OCI-LY1 (cell line): ENCODE results near the gene HEBP2.

Source experiments
- H2AFZ ChIP-seq: fragments of 200-600 bp; sonication (generic), shearing (Covaris generic); 2 replicates; pipeline ENCODE4 v1.6.0; 2014; ENCODE audit warnings: antibody characterized with exemption, mild to moderate bottlenecking, low read length
- H3F3A ChIP-seq: fragments of 200-600 bp; sonication (generic), shearing (Covaris generic); 2 replicates; pipeline ENCODE4 v1.6.0; 2014; ENCODE audit warnings: mild to moderate bottlenecking, antibody characterized with exemption, low read length, moderate library complexity; ENCODE audit not compliant: insufficient read depth
- H3K27ac ChIP-seq: fragments of 200-600 bp; sonication (generic); 2 replicates; pipeline ENCODE4 v1.5.1; 2014; ENCODE audit warnings: low read length, mixed run types, mild to moderate bottlenecking, low read depth; ENCODE audit not compliant: poor library complexity, severe bottlenecking
- H3K27me3 ChIP-seq: fragments of 200-600 bp; sonication (generic); 2 replicates; pipeline ENCODE4 v1.6.0; 2014; ENCODE audit warnings: antibody characterized with exemption, mild to moderate bottlenecking, low read length, moderate library complexity; ENCODE audit not compliant: insufficient read depth
- H3K36me3 ChIP-seq: fragments of 200-600 bp; sonication (generic); 2 replicates; pipeline ENCODE4 v1.6.1; 2014; ENCODE audit warnings: mild to moderate bottlenecking, antibody characterized with exemption, low read length, moderate library complexity, mixed read lengths; ENCODE audit not compliant: insufficient read depth
- H3K4me1 ChIP-seq: fragments of 200-600 bp; sonication (generic); 2 replicates; pipeline ENCODE4 v1.5.1; 2014; ENCODE audit warnings: mild to moderate bottlenecking, low read length, moderate library complexity; ENCODE audit not compliant: insufficient read depth, severe bottlenecking
- H3K4me2 ChIP-seq: fragments of 200-600 bp; sonication (generic), shearing (Covaris generic); 2 replicates; pipeline ENCODE4 v1.6.1; 2014; ENCODE audit warnings: low read length
- H3K4me3 ChIP-seq: fragments of 200-600 bp; sonication (generic); 2 replicates; pipeline ENCODE4 v1.5.1; 2014; ENCODE audit warnings: low read length, low read depth, mild to moderate bottlenecking, mixed read lengths; ENCODE audit not compliant: poor library complexity, severe bottlenecking
- H3K79me2 ChIP-seq: fragments of 200-600 bp; shearing (Covaris generic); 2 replicates; pipeline ENCODE4 v1.6.1; 2016; ENCODE audit warnings: mixed run types, low read length, mixed read lengths; ENCODE audit not compliant: insufficient read depth
- H3K9ac ChIP-seq: fragments of 200-600 bp; sonication (generic), shearing (Covaris generic); 2 replicates; pipeline ENCODE4 v1.6.1; 2014; ENCODE audit warnings: mild to moderate bottlenecking, low read length, mixed read lengths
- H3K9me2 ChIP-seq: fragments of 200-600 bp; sonication (generic), shearing (Covaris generic); 2 replicates; pipeline ENCODE4 v1.6.1; 2014; ENCODE audit warnings: low read depth, mild to moderate bottlenecking, low read length, mixed read lengths
- H3K9me3 ChIP-seq: fragments of 200-600 bp; shearing (Covaris generic); 2 replicates; pipeline ENCODE4 v1.6.1; 2014; ENCODE audit warnings: low read length, mixed read lengths
- H4K20me1 ChIP-seq: fragments of 200-600 bp; sonication (generic), shearing (Covaris generic); 2 replicates; pipeline ENCODE4 v1.6.0; 2016; ENCODE audit warnings: mild to moderate bottlenecking, low read length; ENCODE audit not compliant: insufficient read depth
- EZH2 ChIP-seq: fragments of 200-600 bp; sonication (generic), shearing (Covaris generic); IDR thresholded peaks from 2 replicates; pipeline ENCODE4 v1.8.0; 2017; ENCODE audit warnings: borderline replicate concordance, mixed run types, mild to moderate bottlenecking, antibody characterized with exemption, low read length, moderate library complexity, mixed read lengths
- TF ChIP-seq, protein P1 (sequence below): fragments of 200-600 bp; sonication (generic), shearing (Covaris generic); IDR thresholded peaks from 2 replicates; pipeline ENCODE4 v1.5.1; 2017; ENCODE audit warnings: mild to moderate bottlenecking, antibody characterized with exemption, low read length, moderate library complexity, mixed read lengths

The HEBP2 gene

DNA sequence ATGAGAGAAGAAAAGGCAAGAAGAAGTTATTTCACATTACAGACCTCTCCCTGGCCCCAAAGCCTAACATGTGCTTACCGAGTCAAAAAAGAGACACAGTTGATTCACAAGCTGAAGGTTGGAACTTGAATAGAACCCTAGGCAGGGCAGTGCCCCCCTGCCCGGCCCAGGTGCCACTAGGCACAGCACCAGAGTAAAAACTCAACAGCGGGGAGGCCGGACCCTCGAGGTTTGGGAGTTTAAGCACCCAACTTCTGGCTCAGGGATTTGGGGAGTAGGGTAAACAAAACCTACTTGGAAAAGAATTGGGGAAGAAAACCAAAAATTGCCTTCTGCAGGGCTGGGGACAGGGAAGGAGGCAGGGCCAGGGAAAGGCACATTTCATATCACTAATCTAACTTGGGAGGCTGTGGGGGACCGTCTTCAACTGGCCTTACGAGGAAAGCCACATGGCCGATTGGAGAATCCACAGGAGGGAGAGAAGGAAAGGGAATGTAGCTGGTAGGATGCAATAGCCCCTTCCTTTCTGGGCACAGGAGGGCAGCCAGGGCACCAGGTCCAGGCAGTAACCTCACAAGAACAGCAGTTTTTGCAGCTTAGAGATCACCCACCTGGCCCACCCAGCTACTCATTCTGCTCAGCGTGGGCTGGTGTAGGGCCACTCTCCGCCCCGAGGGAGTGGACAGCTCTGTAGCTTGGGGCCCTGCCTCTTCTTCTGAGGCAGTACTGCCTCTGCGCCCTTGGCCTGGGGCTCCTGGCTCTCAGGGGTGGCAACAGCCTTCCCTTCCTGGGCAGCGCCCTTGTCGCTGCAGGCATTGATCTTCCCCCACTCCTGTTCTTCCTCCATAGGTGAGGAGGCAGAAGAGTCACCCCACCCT is 1.8 kb upstream of the HEBP2 start:
- Histone ChIP-seq H4K20me1 (no peaks in the 10 kb centered on the region), H3K9me3 (no peaks in the 10 kb centered on the region), H3K4me3 (no peak overlapping the region), H3K4me1 (peaks cover 23% of the 10 kb centered on the region), H3K27me3 (no peaks in the 10 kb centered on the region), H3K9ac (no peak overlapping the region), H3K36me3 (peaks cover 16% of the 10 kb centered on the region; the same call in 1 of the 2 replicates), H3K27ac (no peak overlapping the region), H3K9me2 (no peaks in the 10 kb centered on the region), H2AFZ (no peak overlapping the region), H3K4me2 (no peak overlapping the region), H3K79me2 (no peaks in the 10 kb centered on the region), H3F3A (no peaks in the 10 kb centered on the region)
- TF ChIP-seq, protein P1, sequence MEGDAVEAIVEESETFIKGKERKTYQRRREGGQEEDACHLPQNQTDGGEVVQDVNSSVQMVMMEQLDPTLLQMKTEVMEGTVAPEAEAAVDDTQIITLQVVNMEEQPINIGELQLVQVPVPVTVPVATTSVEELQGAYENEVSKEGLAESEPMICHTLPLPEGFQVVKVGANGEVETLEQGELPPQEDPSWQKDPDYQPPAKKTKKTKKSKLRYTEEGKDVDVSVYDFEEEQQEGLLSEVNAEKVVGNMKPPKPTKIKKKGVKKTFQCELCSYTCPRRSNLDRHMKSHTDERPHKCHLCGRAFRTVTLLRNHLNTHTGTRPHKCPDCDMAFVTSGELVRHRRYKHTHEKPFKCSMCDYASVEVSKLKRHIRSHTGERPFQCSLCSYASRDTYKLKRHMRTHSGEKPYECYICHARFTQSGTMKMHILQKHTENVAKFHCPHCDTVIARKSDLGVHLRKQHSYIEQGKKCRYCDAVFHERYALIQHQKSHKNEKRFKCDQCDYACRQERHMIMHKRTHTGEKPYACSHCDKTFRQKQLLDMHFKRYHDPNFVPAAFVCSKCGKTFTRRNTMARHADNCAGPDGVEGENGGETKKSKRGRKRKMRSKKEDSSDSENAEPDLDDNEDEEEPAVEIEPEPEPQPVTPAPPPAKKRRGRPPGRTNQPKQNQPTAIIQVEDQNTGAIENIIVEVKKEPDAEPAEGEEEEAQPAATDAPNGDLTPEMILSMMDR, result no peak
- no peak for TF ChIP-seq EZH2

GRCh38 chr6:138402838-138403187 is 1.2 kb upstream of the HEBP2 start:
- H3K9me3 ChIP-seq, result no peaks in the 10 kb centered on the region
- H2AFZ ChIP-seq, result no peak overlapping the region
- H3K4me2 ChIP-seq, result no peak overlapping the region
- H3K27ac ChIP-seq, result no peak overlapping the region
- H3K4me3 ChIP-seq, result no peak overlapping the region
- no peaks in the 10 kb centered on the region for H3F3A ChIP-seq
- no peaks in the 10 kb centered on the region for H4K20me1 ChIP-seq
- no peak overlapping the region for H3K9ac ChIP-seq
- peaks cover 22% of the 10 kb centered on the region for H3K36me3 ChIP-seq
- H3K27me3 ChIP-seq, result no peaks in the 10 kb centered on the region
- no peaks in the 10 kb centered on the region for H3K9me2 ChIP-seq
- TF ChIP-seq EZH2, result no peak
- TF ChIP-seq, protein P1, result no peak
- no peaks in the 10 kb centered on the region for H3K79me2 ChIP-seq
- H3K4me1 ChIP-seq, result peaks cover 23% of the 10 kb centered on the region

DNA sequence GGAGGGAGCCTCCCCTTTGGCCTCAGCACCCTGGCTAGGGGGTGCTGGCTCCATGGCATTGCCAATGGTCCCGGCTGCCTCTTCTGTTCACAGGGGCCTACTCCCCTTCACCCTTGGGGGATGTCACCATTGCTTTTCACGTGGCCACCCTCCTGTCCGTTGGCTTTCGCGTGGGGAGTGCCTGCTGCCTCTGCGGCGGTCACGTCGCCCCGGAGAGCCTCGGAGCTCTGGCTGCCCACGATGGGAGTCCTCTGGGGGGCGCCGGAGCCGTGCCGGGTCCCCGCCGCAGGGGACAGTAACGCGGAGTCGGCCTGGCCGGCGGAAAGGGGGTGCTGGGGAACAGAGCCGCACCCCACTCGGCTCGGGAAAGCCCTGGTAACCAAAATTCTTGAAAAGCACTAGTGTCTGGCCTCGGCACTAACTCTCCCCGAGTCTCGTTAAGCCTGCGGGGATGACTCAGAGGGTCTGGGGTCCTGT is 661 bp upstream of the HEBP2 start:
- H3K27ac ChIP-seq, result no peak overlapping the region
- H3K36me3 ChIP-seq, result peaks cover 27% of the 10 kb centered on the region
- H3K79me2 ChIP-seq, result no peaks in the 10 kb centered on the region
- H4K20me1 ChIP-seq, result no peaks in the 10 kb centered on the region
- no peak for TF ChIP-seq EZH2
- TF ChIP-seq, protein P1, result peak; percentile 23; the same call in 1 of the 2 replicates
- peak overlapping the region; percentile 75 for H3K9ac ChIP-seq
- H3K4me3 ChIP-seq, result peak overlapping the region; percentile 84
- H3K4me1 ChIP-seq, result peaks cover 23% of the 10 kb centered on the region
- H2AFZ ChIP-seq, result peak overlapping the region; percentile 78; the same call in 1 of the 2 replicates
- H3K27me3 ChIP-seq, result no peaks in the 10 kb centered on the region
- no peaks in the 10 kb centered on the region for H3K9me3 ChIP-seq
- peak overlapping the region; percentile 95 for H3K4me2 ChIP-seq
- no peaks in the 10 kb centered on the region for H3K9me2 ChIP-seq
- no peaks in the 10 kb centered on the region for H3F3A ChIP-seq
